ACHN (cell line): ENCODE measurements around the gene RDX.
A peak's percentile ranks its signal among the peaks of the same experiment; 100 is the strongest.

Experiments used
- DNase-seq: peaks from one replicate; pipeline ENCODE4 v3.0.0-alpha.2; 2015
- in situ Hi-C: cut with HindIII; loops from 2 replicates; pipeline ENCODE4 v1.10.0; 2017; ENCODE audit warnings: low sequenced_read_pairs, low pct_ligation_motif_present, low pct_unique_long_range_greater_than_20kb

Gene RDX

GRCh38 chr11:110160437-110160836 lies 136.0 kb downstream of the RDX start:
- in situ Hi-C loops, result no loop called here
- DNase-seq, result no peak

- DNase-seq, result peak; percentile 24
- in situ Hi-C loops, result no loop called here
These were observed 136.4 kb downstream of the RDX start for GRCh38 chr11:110160016-110160415.

- peak; percentile 52 for DNase-seq
- in situ Hi-C loops, result no loop called here
These were observed 136.9 kb downstream of the RDX start for GRCh38 chr11:110159476-110159875.

- DNase-seq, result peak; percentile 20
- in situ Hi-C loops, result no loop called here
These were observed 137.9 kb downstream of the RDX start for GRCh38 chr11:110158317-110159200.

GRCh38 chr11:110156503-110156902 lies 139.9 kb downstream of the RDX start:
- no peak for DNase-seq
- in situ Hi-C loops, result no loop called here

GRCh38 chr11:110153474-110153873 lies 142.9 kb downstream of the RDX start:
- no peak for DNase-seq
- in situ Hi-C loops, result no loop called here

GRCh38 chr11:110152199-110152598 lies 144.2 kb downstream of the RDX start:
- in situ Hi-C loops, result no loop called here
- DNase-seq, result no peak

- in situ Hi-C loops, result no loop called here
- DNase-seq, result peak; percentile 54
These were observed 147.4 kb downstream of the RDX start for GRCh38 chr11:110148775-110149744.

- in situ Hi-C loops, result no loop called here
- DNase-seq, result peak; percentile 83
These were observed 148.3 kb downstream of the RDX start for GRCh38 chr11:110147962-110148709.

- DNase-seq, result no peak
- in situ Hi-C loops, result no loop called here
These were observed 154.6 kb downstream of the RDX start for GRCh38 chr11:110141812-110142211.

- in situ Hi-C loops, result no loop called here
- DNase-seq, result no peak
These were observed 162.3 kb downstream of the RDX start for GRCh38 chr11:110134110-110134509.

- DNase-seq, result no peak
- in situ Hi-C loops, result no loop called here
These were observed 163.3 kb downstream of the RDX start for GRCh38 chr11:110133160-110133559.

- no peak for DNase-seq
- in situ Hi-C loops, result no loop called here
These were observed 164.9 kb downstream of the RDX start for GRCh38 chr11:110131386-110132123.

- DNase-seq, result no peak
- in situ Hi-C loops, result no loop called here
These were observed 165.7 kb downstream of the RDX start for GRCh38 chr11:110130642-110131238.

GRCh38 chr11:110128161-110128560 lies 168.3 kb downstream of the RDX start:
- DNase-seq, result no peak
- in situ Hi-C loops, result no loop called here

- DNase-seq, result no peak
- in situ Hi-C loops, result no loop called here
These were observed 169.5 kb downstream of the RDX start for GRCh38 chr11:110126936-110127335.

GRCh38 chr11:110125632-110126031 lies 170.8 kb downstream of the RDX start:
- in situ Hi-C loops, result no loop called here
- DNase-seq, result peak; percentile 8
